HepG2 (cell line): Measurements from ENCODE around the gene MOXD1. TPM values are rescaled to one million over a fixed set of nuclear protein-coding genes. Genes with fewer than 3 reads are reported as not detected.
A peak's percentile ranks its signal among the peaks of the same experiment; 100 is the strongest.

Experiments used
- ATAC-seq: fragments of 200-7000 bp; cut with Tn5 transposase; 3 replicates; pipeline ENCODE4 v1.9.1; 2020; ENCODE audit warnings: mild to moderate bottlenecking, moderate library complexity
- Bru-seq: library from RNA; stranded (reverse); fragments of 400-500 nt; gene quantifications from one replicate; lab custom pipeline; 2021; lab: Mats Ljungman, UMichigan
- BruChase-seq, 2 experiments: library from RNA; stranded (reverse); fragments of 400-500 nt; gene quantifications; one replicate each; lab custom pipeline; 2021; lab: Mats Ljungman, UMichigan
- BruUV-seq: library from RNA; stranded (reverse); fragments of 400-500 nt; replicated peaks from 2 replicates; lab custom pipeline; 2021; lab: Mats Ljungman, UMichigan
- CTCF ChIA-PET: fragments of 300-600 bp; formaldehyde crosslinking; extraction: SDS; loops from one replicate; lab custom pipeline; 2021; ENCODE audit warnings: low total read pairs, inconsistent platforms, low intra/inter-chr PET ratio; lab: Yijun Ruan, JAX
- POLR2A ChIA-PET: fragments of 350-600 bp; sonication (Branson Sonifier 250); formaldehyde crosslinking; loops from one replicate; lab custom pipeline; 2020; ENCODE audit warnings: antibody characterized with exemption, inconsistent platforms; lab: Yijun Ruan, JAX
- DNase-seq: peaks from one replicate; pipeline ENCODE4 v3.0.0-alpha.2; 2015; ENCODE audit warnings: low spot score
- FAIRE-seq: peaks from 3 replicates; lab custom pipeline; 2011; peaks lifted over from hg19 to GRCh38; lab: Jason Lieb, UNC
- H2AFZ ChIP-seq: one replicate; pipeline ENCODE4 v1.6.1; 2011; ENCODE audit warnings: low read length, inconsistent platforms
- H3K27ac ChIP-seq: fragments of 300-600 bp; 3 replicates; pipeline ENCODE4 v1.8.0; 2011; ENCODE audit warnings: mixed run types, mild to moderate bottlenecking, mixed read lengths, low read length, inconsistent platforms; ENCODE audit not compliant: insufficient read depth; ENCODE audit errors: extremely low read length
- H3K27me3 ChIP-seq, 2 experiments: fragments of 200-600 bp in 1 of 2; 2 replicates in 1 of 2; 3 replicates in 1 of 2; pipeline versions ENCODE4 v1.6.0 to v1.8.0; 2011; ENCODE audit warnings: low read length in 2 of 2, mild to moderate bottlenecking in 2 of 2, moderate library complexity in 2 of 2, inconsistent platforms in 1 of 2; ENCODE audit not compliant: insufficient read depth in 2 of 2, control insufficient read depth in 1 of 2
- H3K36me3 ChIP-seq, 2 experiments: fragments of 200-600 bp in 1 of 2; replicated peaks in 1 of 2; 2 replicates in 1 of 2; 3 replicates in 1 of 2; pipeline versions ENCODE4 v1.5.1 to v1.8.0; 2011; ENCODE audit warnings: low read length in 2 of 2, inconsistent platforms in 1 of 2; ENCODE audit not compliant: insufficient read depth in 2 of 2, control insufficient read depth in 1 of 2
- H3K4me1 ChIP-seq: 2 replicates; pipeline ENCODE4 v1.5.1; 2012; ENCODE audit warnings: low read length, inconsistent platforms; ENCODE audit not compliant: insufficient read depth
- H3K4me2 ChIP-seq: 2 replicates; pipeline ENCODE4 v1.6.0; 2011; ENCODE audit warnings: low read depth, low read length, inconsistent platforms
- H3K4me3 ChIP-seq, 3 experiments: fragments of 200-600 bp in 1 of 3; sonication (generic), shearing (Covaris generic) in 1 of 3; replicated peaks in 1 of 3; 2 replicates each; pipeline ENCODE4 v1.5.1; 2011 to 2016; ENCODE audit warnings: low read length in 3 of 3, inconsistent platforms in 2 of 3, low read depth in 2 of 3, mild to moderate bottlenecking in 2 of 3, control low read depth in 1 of 3, mixed read lengths in 1 of 3; ENCODE audit not compliant: insufficient read depth in 1 of 3
- H3K79me2 ChIP-seq: one replicate; pipeline ENCODE4 v1.6.1; 2011; ENCODE audit warnings: low read length, inconsistent platforms; ENCODE audit not compliant: insufficient read depth
- H3K9ac ChIP-seq: 2 replicates; pipeline ENCODE4 v1.6.0; 2011; ENCODE audit warnings: mild to moderate bottlenecking, low read depth, low read length, inconsistent platforms; ENCODE audit not compliant: insufficient read depth
- H3K9me3 ChIP-seq: 2 replicates; pipeline ENCODE4 v1.5.1; 2012; ENCODE audit warnings: mild to moderate bottlenecking, low read length
- H4K20me1 ChIP-seq: 2 replicates; pipeline ENCODE4 v1.6.0; 2011; ENCODE audit warnings: inconsistent platforms, mild to moderate bottlenecking, low read length, moderate library complexity; ENCODE audit not compliant: insufficient read depth
- EEA1 ChIP-seq: sonication (generic); formaldehyde crosslinking; IDR thresholded peaks from 2 replicates; pipeline ENCODE4 v1.5.1; 2020; ENCODE audit warnings: mild to moderate bottlenecking, missing genetic modification reagents, borderline replicate concordance
- ETV6 ChIP-seq: sonication (generic); formaldehyde crosslinking; conservative IDR thresholded peaks from 2 replicates; pipeline ENCODE4 v1.4.0; 2020; ENCODE audit warnings: missing genetic modification reagents
- YEATS4 ChIP-seq: sonication (generic); formaldehyde crosslinking; IDR thresholded peaks from 2 replicates; pipeline ENCODE4 v1.4.0; 2020; ENCODE audit warnings: missing genetic modification reagents, borderline replicate concordance
- ZBTB7A ChIP-seq: sonication (generic); formaldehyde crosslinking; IDR thresholded peaks from 2 replicates; pipeline ENCODE4 v1.8.0; 2022; ENCODE audit warnings: mild to moderate bottlenecking, missing genetic modification reagents
- ZFP82 ChIP-seq: sonication (generic); formaldehyde crosslinking; IDR thresholded peaks from 2 replicates; pipeline ENCODE4 v1.5.1; 2020; ENCODE audit warnings: mild to moderate bottlenecking, missing genetic modification reagents, borderline replicate concordance
- ZHX2 ChIP-seq, 2 experiments: sonication (generic) in 1 of 2; formaldehyde crosslinking in 1 of 2; IDR thresholded peaks; 2 replicates each; pipeline versions ENCODE4 v1.6.1 to v1.9.0; 2014 to 2022; ENCODE audit warnings: antibody characterized with exemption in 1 of 2, borderline replicate concordance in 1 of 2, inconsistent platforms in 1 of 2, low read depth in 1 of 2, missing genetic modification reagents in 1 of 2
- ZKSCAN1 ChIP-seq: fragments of 150-350 bp; IDR thresholded peaks from 2 replicates; pipeline ENCODE4 v1.6.1; 2014; ENCODE audit warnings: low read length
- ZNF430 ChIP-seq: sonication (generic); formaldehyde crosslinking; IDR thresholded peaks from 2 replicates; pipeline ENCODE4 v1.9.0; 2021; ENCODE audit warnings: mild to moderate bottlenecking, missing genetic modification reagents
- ZNF619 ChIP-seq: sonication (generic); formaldehyde crosslinking; IDR thresholded peaks from 2 replicates; pipeline ENCODE4 v1.4.0; 2020; ENCODE audit warnings: mild to moderate bottlenecking, missing genetic modification reagents
- ZNF839 ChIP-seq: sonication (generic); formaldehyde crosslinking; IDR thresholded peaks from 2 replicates; pipeline ENCODE4 v1.4.0; 2020; ENCODE audit warnings: missing genetic modification reagents, mild to moderate bottlenecking, borderline replicate concordance
- ZSCAN21 ChIP-seq: sonication (generic); formaldehyde crosslinking; IDR thresholded peaks from 2 replicates; pipeline ENCODE4 v1.8.0; 2022; ENCODE audit warnings: mild to moderate bottlenecking, missing genetic modification reagents, moderate library complexity, borderline replicate concordance
- WGBS: methylation state at CpG from one replicate; pipeline ENCODE4 v1.1.6; 2017; ENCODE audit warnings: low lambda C conversion rate; 5-methylcytosine and 5-hydroxymethylcytosine counted together
- in situ Hi-C: cut with HindIII; loops from 2 replicates; pipeline ENCODE4 v1.10.0; 2017; ENCODE audit warnings: low pct_unique_long_range_greater_than_20kb; ENCODE audit not compliant: extremely low pct_ligation_motif_present
- intact Hi-C: fragments of 100-400 bp; cut with micrococcal nuclease; formaldehyde crosslinking; loops from one replicate; pipeline ENCODE4 v1.10.0; 2022; ENCODE audit not compliant: unreplicated experiment
- long read RNA-seq, 2 experiments: library from RNA in 1 of 2; library from polyadenylated mRNA in 1 of 2; stranded (forward) in 1 of 2; unstranded in 1 of 2; transcript quantifications; one replicate each; pipeline ENCODE4 v2.0.0, GENCODE V29; 2019 to 2022
- polyA minus RNA-seq, 3 experiments: library from RNA; depleted of rRNA, polyadenylated mRNA; stranded (reverse); fragments of >200 nt; gene quantifications; 2 replicates each; pipeline ENCODE4 v1.2.3, GENCODE V29; 2011; ENCODE audit warnings: low replicate concordance in 1 of 3
- polyA plus RNA-seq, 8 experiments: library from polyadenylated mRNA; depleted of rRNA in 3 of 8; stranded (reverse) in 7 of 8; unstranded in 1 of 8; fragments of >200 nt; fragmentation: Illumina TruSeq in 4 of 8; extraction: Trizol in 4 of 8; gene quantifications; 2 replicates each; pipeline versions ENCODE4 v1.2.1 to v1.2.3, GENCODE V29; 2011 to 2016; ENCODE audit warnings: low read depth in 4 of 8, missing spikeins in 1 of 8, mixed read lengths in 1 of 8; ENCODE audit not compliant: insufficient read depth in 1 of 8
- total RNA-seq, 5 experiments: library from RNA; depleted of rRNA; stranded (reverse); fragments of >200 nt; fragmentation: Illumina TruSeq; extraction: Trizol; gene quantifications; 2 replicates each; pipeline ENCODE4 v1.2.3, GENCODE V29; 2016; ENCODE audit warnings: low read depth in 1 of 5

Gene MOXD1
- total RNA-seq (2016; rRNA removed; fragmentation: Illumina TruSeq; extraction: Trizol): not detected in 2 replicates
- total RNA-seq (2016; cell fraction: cytosol; rRNA removed; fragmentation: Illumina TruSeq; extraction: Trizol; ENCODE audit: low read depth): not detected in 2 replicates
- not detected in 2 replicates for total RNA-seq (2016; cell fraction: insoluble cytoplasmic fraction; rRNA removed; fragmentation: Illumina TruSeq; extraction: Trizol)
- not detected in 2 replicates for total RNA-seq (2016; cell fraction: membrane; rRNA removed; fragmentation: Illumina TruSeq; extraction: Trizol)
- not detected in 2 replicates for total RNA-seq (2016; cell fraction: nucleus; rRNA removed; fragmentation: Illumina TruSeq; extraction: Trizol)
- 0.03 TPM in 1 of 2 replicates, not detected in the other for polyA plus RNA-seq (2011; rRNA removed)
- polyA plus RNA-seq (2011; cell fraction: cytosol; rRNA removed): 0.01 TPM in 1 of 2 replicates, not detected in the other
- not detected in 2 replicates for polyA plus RNA-seq (2011; cell fraction: nucleus; rRNA removed)
- polyA plus RNA-seq (2012): not detected in 2 replicates
- not detected in 2 replicates for polyA plus RNA-seq (2016; cell fraction: cytosol; fragmentation: Illumina TruSeq; extraction: Trizol; ENCODE audit: low read depth)
- polyA plus RNA-seq (2016; cell fraction: insoluble cytoplasmic fraction; fragmentation: Illumina TruSeq; extraction: Trizol; ENCODE audit: low read depth): not detected in 2 replicates
- polyA plus RNA-seq (2016; cell fraction: membrane; fragmentation: Illumina TruSeq; extraction: Trizol; ENCODE audit: low read depth): not detected in 2 replicates
- polyA plus RNA-seq (2016; cell fraction: nucleus; fragmentation: Illumina TruSeq; extraction: Trizol; ENCODE audit: insufficient read depth, low read depth): not detected in 2 replicates
- polyA minus RNA-seq (2011; rRNA and poly(A)+ RNA removed; ENCODE audit: low replicate concordance): not detected in 2 replicates
- not detected in 2 replicates for polyA minus RNA-seq (2011; cell fraction: cytosol; rRNA and poly(A)+ RNA removed)
- not detected in 2 replicates for polyA minus RNA-seq (2011; cell fraction: nucleus; rRNA and poly(A)+ RNA removed)
- Bru-seq, nascent RNA: percentile 1 among the genes with signal in this experiment
- percentile 2 among the genes with signal in this experiment for BruChase-seq, experiment 1, labeled RNA remaining after a 6-hour chase
- percentile 9 among the genes with signal in this experiment for BruChase-seq, experiment 2, labeled RNA remaining after a 2-hour chase
- long read RNA-seq, experiment 1: 0 reads
- long read RNA-seq, experiment 2, partial matches to known transcripts: 1 of 1 reads
- long read RNA-seq, experiment 2, other reads (novel, unspliced or antisense): 0 of 1 reads

- POLR2A ChIA-PET: no interaction called here
- ATAC-seq (peak; percentile 96), DNase-seq (no peak), FAIRE-seq (no peak)
- no peaks in the 10 kb centered on the region for H3K36me3 ChIP-seq
- H3K27ac ChIP-seq: no peak within 1 kb of the TSS
- H2AFZ ChIP-seq: peak within 1 kb of the TSS; percentile 0
- CTCF ChIA-PET: interaction anchor here (1.3 kb wide), 1 partner anchor 121 kb away, joined by 3 read pairs; no protein-coding TSS in a partner anchor
- H3K27me3 ChIP-seq: peaks cover 14 to 38% of the 10 kb centered on the region in 2 experiments
- no peaks in the 10 kb centered on the region for H3K9me3 ChIP-seq
- intact Hi-C loops (loop anchor here (5.0 kb wide), 1 partner anchor 81 kb away; no protein-coding TSS in a partner anchor), in situ Hi-C loops (no loop called here)
- H3K4me3 ChIP-seq: peak within 1 kb of the TSS; percentile 60 to 74 (median 62)
- no TSS peak for BruUV-seq
- H4K20me1 ChIP-seq: no peaks in the 10 kb centered on the region
- no peaks in the 10 kb centered on the region for H3K79me2 ChIP-seq
- H3K9ac ChIP-seq: no peak within 1 kb of the TSS
- H3K4me2 ChIP-seq: peak within 1 kb of the TSS; percentile 84
- peaks cover 12% of the 10 kb centered on the region for H3K4me1 ChIP-seq
- WGBS: 4% methylated on average over 24 of the region's 87 CpGs
- TF ChIP-seq ZNF430 (CRISPR knock-in tag) (0 out of 2 replicates have a peak, but pooled peaks have one; percentile 32), ZBTB7A (0 out of 2 replicates have a peak, but pooled peaks have one; percentile 31), ETV6 (no peak), EEA1 (CRISPR knock-in tag) (0 out of 2 replicates have a peak, but pooled peaks have one; percentile 49), YEATS4 (CRISPR knock-in tag) (peak; percentile 31; the same call in 1 of the 2 replicates), ZKSCAN1 (no peak), ZFP82 (CRISPR knock-in tag) (no peak), ZNF839 (CRISPR knock-in tag) (no peak), ZHX2 (IDR thresholded peaks at IDR 0.05; ENCODE audit: low read depth) (no peak), ZHX2 (CRISPR knock-in tag; IDR thresholded peaks at IDR 0.05; ENCODE audit: borderline replicate concordance) (no peak), ZSCAN21 (CRISPR knock-in tag) (no peak), ZNF619 (0 out of 2 replicates have a peak, but pooled peaks have one; percentile 50)
These were observed at the start of gene MOXD1 for GRCh38 chr6:132400883-132401617. Gene MOXD1 (minus strand): TSS chr6:132401475. CDS start chr6:132401426, 49 bp downstream.
